ENCODE data around the gene SPATA19.

GRCh38 chr11:133815636-133816035 is 29.7 kb downstream of the SPATA19 start:
- no peak for TF ChIP-seq SIN3A (IDR thresholded peaks at IDR 0.05; ENCODE audit: borderline replicate concordance, insufficient read depth, low read length)
- no peak for TF ChIP-seq POLR2AphosphoS5 (IDR thresholded peaks at IDR 0.05; ENCODE audit: low read depth, low read length)

Measured in PFSK-1 (cell line).